ENCODE measurements around the gene PRAMEF12. TPM values are rescaled to one million over a fixed set of nuclear protein-coding genes. Genes with fewer than 3 reads are reported as not detected.

Gene PRAMEF12
- not detected in 2 replicates for total RNA-seq

GRCh38 chr1:12773438-12773837, at the start of gene PRAMEF12:
Gene PRAMEF12 (plus strand): TSS chr1:12773738. CDS start chr1:12774868, 1,130 bp downstream.

GRCh38 chr1:12745992-12746323, 27.6 kb upstream of the PRAMEF12 start, which contains the start of gene CFAP107:
Gene CFAP107 (plus strand): TSS chr1:12746200. CDS start chr1:12746431, 231 bp downstream.

GRCh38 chr1:12791097-12791496, 17.6 kb downstream of the PRAMEF12 start, which contains the start of gene PRAMEF1:
Gene PRAMEF1 (plus strand): TSS chr1:12791397. CDS start chr1:12793228, 1,831 bp downstream.

Other genes with a start within 250 kb of the PRAMEF12 start
- 152 and 485 TPM in 2 replicates for gene DHRS3, start 155.5 kb upstream of the PRAMEF12 start, total RNA-seq
- 0.09 TPM in 1 of 2 replicates, not detected in the other for gene AADACL4, start 129.7 kb upstream of the PRAMEF12 start, total RNA-seq
- gene AADACL3, start 57.6 kb upstream of the PRAMEF12 start, total RNA-seq, result not detected in 2 replicates
- not detected in 2 replicates for gene CFAP107, start 27.5 kb upstream of the PRAMEF12 start, total RNA-seq
- gene PRAMEF1, start 17.7 kb downstream of the PRAMEF12 start, total RNA-seq, result under 0.01 TPM in 1 of 2 replicates, not detected in the other
- not detected in 2 replicates for gene PRAMEF11, start 57.7 kb downstream of the PRAMEF12 start, total RNA-seq
- not detected in 2 replicates for gene HNRNPCL1, start 75.0 kb downstream of the PRAMEF12 start, total RNA-seq
- not detected in 2 replicates for gene PRAMEF2, start 83.3 kb downstream of the PRAMEF12 start, total RNA-seq
- gene PRAMEF4, start 112.5 kb downstream of the PRAMEF12 start, total RNA-seq, result not detected in 2 replicates
- under 0.01 TPM in 1 of 2 replicates, not detected in the other for gene PRAMEF10, start 124.5 kb downstream of the PRAMEF12 start, total RNA-seq
- not detected in 2 replicates for gene PRAMEF7, start 142.9 kb downstream of the PRAMEF12 start, total RNA-seq
- gene PRAMEF6, start 173.8 kb downstream of the PRAMEF12 start, total RNA-seq, result not detected in 2 replicates